GM18526 (cell line): ENCODE data around the gene MTX1.

Source experiments
- POLR2A ChIP-seq: IDR thresholded peaks from 3 replicates; pipeline ENCODE4 v1.6.1; 2011; ENCODE audit not compliant: insufficient read length; ENCODE audit errors: extremely low read depth

MTX1 gene

GRCh38 chr1:155172732-155173477 lies 35.6 kb upstream of the MTX1 start, which contains the start of gene KRTCAP2:
Gene KRTCAP2, minus strand, starts transcription at chr1:155173304. Its CDS starts 80 bp downstream, at chr1:155173224.
- TF ChIP-seq POLR2A, result peak; percentile 84

DNA sequence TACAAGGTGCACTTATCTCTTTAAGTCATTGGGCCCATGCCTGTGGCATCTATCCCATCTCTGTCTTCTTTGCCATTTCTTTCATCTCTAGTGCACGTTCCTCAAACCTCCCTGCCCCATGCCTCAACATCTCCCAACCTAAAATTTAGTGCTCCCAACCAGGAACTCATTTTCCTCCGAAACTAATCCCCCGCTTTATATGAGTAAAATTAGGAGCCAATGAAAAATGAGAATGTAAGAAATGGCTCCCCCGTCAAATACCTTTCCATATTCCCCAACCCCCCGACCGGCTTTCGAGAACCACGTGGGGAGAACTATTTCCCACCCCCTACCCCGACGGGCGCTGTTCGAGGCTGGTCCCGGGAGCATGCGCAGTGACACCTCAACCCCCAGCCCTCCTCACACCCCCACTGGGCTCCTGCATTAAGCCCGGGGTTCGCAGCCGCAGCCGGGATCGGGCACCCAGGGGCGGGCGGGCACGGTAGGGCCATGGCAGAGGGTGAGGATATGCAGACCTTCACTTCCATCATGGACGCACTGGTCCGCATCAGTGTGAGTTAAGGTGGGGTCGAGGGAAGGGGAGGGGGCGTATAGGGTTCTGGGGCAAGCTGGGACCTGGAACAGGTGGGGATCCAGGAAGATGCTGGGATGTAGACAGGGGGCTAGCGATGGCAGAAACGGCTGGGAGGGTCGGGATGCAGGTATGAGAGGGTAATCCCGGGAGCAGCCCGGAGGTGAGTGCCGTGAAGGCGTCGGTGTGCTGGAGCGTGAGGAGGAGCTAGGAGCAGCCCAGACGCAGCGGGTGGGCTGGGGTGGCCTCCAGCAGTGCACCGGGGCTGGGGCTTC lies 34.8 kb upstream of the MTX1 start, which contains the start of gene TRIM46:
TRIM46 (plus strand) TSS at position 372 of the 846 bp plus-strand sequence; CDS start at position 490, 118 bp downstream.
- TF ChIP-seq POLR2A, result no peak

DNA sequence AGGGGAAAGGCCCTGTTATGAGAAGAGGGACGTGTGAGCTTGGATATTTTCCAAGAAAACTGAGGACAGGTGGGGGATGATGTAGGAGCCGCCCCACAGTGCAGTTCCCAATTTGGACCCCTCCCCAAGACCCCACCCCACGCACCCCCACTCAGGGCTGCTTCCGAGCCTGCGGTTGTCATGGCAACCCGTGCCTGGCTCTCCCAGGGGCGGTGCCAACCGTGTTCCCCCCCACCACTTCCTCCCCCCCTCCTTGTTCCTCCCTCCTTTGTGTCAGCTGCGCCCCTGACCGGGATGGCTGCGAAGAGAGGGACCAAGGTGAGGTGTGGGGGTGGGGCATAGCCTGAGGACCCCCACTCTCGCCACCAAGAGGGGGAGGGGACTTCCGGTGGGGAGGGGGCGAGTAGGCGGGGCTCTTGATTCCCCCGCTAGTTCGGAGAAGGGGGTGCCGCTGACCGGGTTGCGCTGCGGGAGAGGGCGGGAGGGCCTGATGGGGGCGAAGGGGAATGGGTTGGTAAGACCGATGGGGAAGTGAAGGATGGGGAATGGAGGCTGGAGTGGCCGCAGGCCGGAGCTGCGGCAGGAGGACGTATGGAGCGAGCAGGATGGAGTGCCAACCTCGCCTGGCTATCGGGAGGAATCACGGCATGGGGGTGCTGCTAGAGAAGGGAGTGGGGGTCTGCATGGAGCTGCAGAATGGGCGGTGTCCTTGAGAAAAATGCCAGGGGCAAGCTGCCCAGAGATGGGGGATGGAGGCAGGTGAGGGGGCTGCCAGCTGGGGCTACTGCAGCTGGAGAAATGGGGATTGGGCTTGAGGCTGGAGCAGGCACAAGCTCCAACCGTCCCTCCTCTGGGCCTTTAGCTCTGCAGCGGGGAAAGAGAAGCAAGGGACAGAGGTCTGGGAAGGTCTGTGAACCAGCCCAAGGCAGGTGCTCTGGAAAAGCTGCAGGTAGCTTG lies 33.9 kb upstream of the MTX1 start:
- no peak for TF ChIP-seq POLR2A

DNA sequence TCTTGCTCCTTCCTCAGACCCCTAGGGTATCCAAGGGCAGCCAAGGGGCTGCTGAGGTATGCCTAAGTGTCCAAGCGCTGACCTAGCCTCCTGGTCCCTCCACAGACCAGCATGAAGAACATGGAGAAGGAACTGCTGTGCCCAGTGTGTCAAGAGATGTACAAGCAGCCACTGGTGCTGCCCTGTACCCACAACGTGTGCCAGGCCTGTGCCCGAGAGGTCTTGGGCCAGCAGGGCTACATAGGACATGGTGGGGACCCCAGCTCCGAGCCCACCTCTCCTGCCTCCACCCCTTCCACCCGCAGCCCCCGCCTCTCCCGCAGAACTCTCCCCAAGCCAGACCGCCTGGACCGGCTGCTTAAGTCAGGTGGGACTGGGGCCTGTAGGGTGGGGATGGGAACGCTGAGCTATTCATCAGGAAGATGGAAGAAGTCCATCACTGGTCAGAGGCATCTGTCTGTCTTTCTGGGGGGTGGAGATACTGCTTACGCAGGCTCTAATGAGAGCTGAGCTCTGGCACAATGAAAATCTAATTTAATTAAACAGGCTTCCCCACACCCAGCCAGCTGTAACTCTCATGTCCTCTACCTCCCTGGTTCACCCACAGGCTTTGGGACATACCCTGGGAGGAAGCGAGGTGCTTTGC lies 33.1 kb upstream of the MTX1 start:
- TF ChIP-seq POLR2A, result no peak

- no peak for TF ChIP-seq POLR2A
Observed at GRCh38 chr1:155175927-155176371, 32.5 kb upstream of the MTX1 start.

DNA sequence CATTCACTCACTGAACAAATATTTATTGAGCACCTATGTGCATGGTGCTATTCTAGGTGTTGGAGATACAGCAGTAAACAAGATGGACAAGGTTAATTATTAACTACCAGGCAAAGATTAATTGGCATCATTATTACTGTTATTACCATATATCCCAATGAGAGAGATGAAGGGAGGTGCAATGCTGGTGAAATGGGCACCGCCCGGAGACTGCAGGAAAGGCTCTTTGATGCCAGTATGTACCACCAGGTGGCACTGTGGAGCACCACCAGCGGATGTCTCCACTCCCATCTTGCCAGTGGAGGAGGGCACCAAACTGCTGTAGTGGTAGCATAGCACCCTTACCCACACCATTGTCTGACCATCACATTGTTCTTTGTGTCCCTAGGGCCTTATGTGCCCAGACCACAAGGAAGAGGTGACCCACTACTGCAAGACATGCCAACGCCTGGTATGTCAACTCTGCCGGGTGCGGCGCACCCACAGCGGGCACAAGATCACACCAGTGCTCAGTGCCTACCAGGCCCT lies 31.9 kb upstream of the MTX1 start:
- no peak for TF ChIP-seq POLR2A

- TF ChIP-seq POLR2A, result no peak
Observed at GRCh38 chr1:155177192-155177917, 31.1 kb upstream of the MTX1 start.

- TF ChIP-seq POLR2A, result no peak
Observed at GRCh38 chr1:155177918-155178281, 30.6 kb upstream of the MTX1 start.

- no peak for TF ChIP-seq POLR2A
Observed at GRCh38 chr1:155178441-155179111, 29.9 kb upstream of the MTX1 start.

DNA sequence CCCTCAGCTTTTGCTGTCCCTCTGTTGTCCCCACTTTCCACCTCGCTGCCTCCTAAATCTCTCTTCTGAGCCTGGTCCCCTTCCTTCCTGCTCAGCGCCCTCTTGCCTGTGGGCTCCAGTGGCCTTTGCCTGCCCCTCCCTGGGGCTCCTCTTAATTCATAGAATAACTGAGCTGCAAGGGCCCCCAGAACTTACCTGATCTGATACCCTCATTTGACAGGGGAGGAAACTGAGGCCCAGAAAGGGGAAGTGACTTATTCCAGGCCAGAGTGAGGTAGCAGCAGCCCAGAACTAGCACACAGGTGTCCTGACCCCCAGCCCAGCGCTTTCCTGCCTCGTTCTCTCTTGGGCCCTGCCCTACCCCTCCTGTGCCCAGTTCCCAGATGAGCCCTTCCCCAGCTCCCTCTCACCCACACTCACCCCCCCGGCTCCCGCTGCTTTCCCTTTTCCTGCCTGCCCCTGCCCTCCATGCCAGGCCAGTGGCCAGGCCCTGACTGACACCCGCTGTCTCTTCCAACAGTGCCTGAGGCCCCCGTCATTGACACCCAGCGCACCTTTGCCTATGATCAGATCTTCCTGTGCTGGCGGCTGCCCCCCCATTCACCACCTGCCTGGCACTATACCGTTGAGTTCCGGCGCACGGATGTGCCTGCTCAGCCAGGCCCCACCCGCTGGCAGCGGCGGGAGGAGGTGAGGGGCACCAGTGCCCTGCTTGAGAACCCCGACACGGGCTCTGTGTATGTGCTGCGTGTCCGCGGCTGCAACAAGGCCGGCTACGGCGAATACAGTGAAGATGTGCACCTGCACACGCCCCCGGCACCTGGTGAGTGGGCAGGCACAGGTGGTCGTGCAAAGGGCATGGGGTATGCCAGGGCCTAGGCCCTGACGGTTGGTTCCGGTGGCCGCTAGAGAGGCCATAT lies 29.1 kb upstream of the MTX1 start:
- TF ChIP-seq POLR2A, result no peak

GRCh38 chr1:155181371-155182051 lies 27.0 kb upstream of the MTX1 start:
- TF ChIP-seq POLR2A, result no peak
